Mesenchymal stem cell (in vitro differentiated cells and primary cell): ENCODE data around the gene TTC31.

ENCODE experiments used
- DNase-seq: peaks from one replicate; pipeline ENCODE4 v3.0.0-alpha.2; 2013
- H2AFZ ChIP-seq: one replicate; pipeline ENCODE4 v1.6.1; 2013; ENCODE audit warnings: low read depth, mild to moderate bottlenecking, control low read depth, inconsistent platforms, low read length, moderate library complexity
- H2AK5ac ChIP-seq: 2 replicates; pipeline ENCODE4 v1.6.1; 2013; ENCODE audit warnings: low read length, moderate library complexity, mild to moderate bottlenecking, inconsistent platforms; ENCODE audit not compliant: severe bottlenecking
- H2BK120ac ChIP-seq: one replicate; pipeline ENCODE4 v1.6.1; 2013; ENCODE audit warnings: low read depth, mild to moderate bottlenecking, inconsistent platforms, low read length, moderate library complexity
- H2BK12ac ChIP-seq, 2 experiments: one replicate each; pipeline ENCODE4 v1.6.1; 2013; ENCODE audit warnings: inconsistent platforms in 2 of 2, low read length in 2 of 2, mild to moderate bottlenecking in 2 of 2, moderate library complexity in 2 of 2, control low read depth in 1 of 2
- H2BK15ac ChIP-seq: one replicate; pipeline ENCODE4 v1.6.1; 2013; ENCODE audit warnings: mild to moderate bottlenecking, low read depth, inconsistent platforms; ENCODE audit not compliant: poor library complexity, severe bottlenecking
- H2BK5ac ChIP-seq: 2 replicates; pipeline ENCODE4 v1.6.1; 2013; ENCODE audit warnings: low read depth, mild to moderate bottlenecking, low read length, control low read depth, inconsistent platforms; ENCODE audit not compliant: poor library complexity, severe bottlenecking
- H3K14ac ChIP-seq, 2 experiments: one replicate each; pipeline ENCODE4 v1.6.1; 2013; ENCODE audit warnings: inconsistent platforms in 2 of 2, low read length in 2 of 2, control low read depth in 1 of 2, mild to moderate bottlenecking in 1 of 2, moderate library complexity in 1 of 2
- H3K18ac ChIP-seq, 2 experiments: one replicate each; pipeline ENCODE4 v1.6.1; 2013; ENCODE audit warnings: inconsistent platforms in 2 of 2, low read length in 2 of 2, control low read depth in 1 of 2, low read depth in 1 of 2, mild to moderate bottlenecking in 1 of 2
- H3K23ac ChIP-seq, 2 experiments: one replicate each; pipeline ENCODE4 v1.6.1; 2013; ENCODE audit warnings: inconsistent platforms in 2 of 2, low read length in 2 of 2, mild to moderate bottlenecking in 2 of 2, moderate library complexity in 2 of 2, control low read depth in 1 of 2
- H3K27ac ChIP-seq: 2 replicates; pipeline ENCODE4 v1.5.1; 2013; ENCODE audit warnings: mild to moderate bottlenecking, moderate library complexity, low read length, control low read depth, inconsistent platforms; ENCODE audit not compliant: poor library complexity, severe bottlenecking
- H3K27me3 ChIP-seq, 2 experiments: 2 replicates each; pipeline versions ENCODE4 v1.6.1 to v1.7.0; 2013; ENCODE audit warnings: low read length in 2 of 2, mild to moderate bottlenecking in 2 of 2, moderate library complexity in 2 of 2, control low read depth in 1 of 2, inconsistent platforms in 1 of 2; ENCODE audit not compliant: control insufficient read depth in 1 of 2, insufficient read depth in 1 of 2
- H3K36me3 ChIP-seq, 2 experiments: 2 replicates each; pipeline versions ENCODE4 v1.6.1 to v1.7.0; 2013; ENCODE audit warnings: low read length in 2 of 2, control low read depth in 1 of 2, inconsistent platforms in 1 of 2, low read depth in 1 of 2, mild to moderate bottlenecking in 1 of 2; ENCODE audit not compliant: insufficient read depth in 2 of 2, control insufficient read depth in 1 of 2
- H3K4ac ChIP-seq, 2 experiments: one replicate each; pipeline ENCODE4 v1.6.1; 2013; ENCODE audit warnings: inconsistent platforms in 2 of 2, low read length in 2 of 2, mild to moderate bottlenecking in 2 of 2, moderate library complexity in 2 of 2, control low read depth in 1 of 2, low read depth in 1 of 2
- H3K4me1 ChIP-seq: 2 replicates; pipeline ENCODE4 v1.6.1; 2013; ENCODE audit warnings: low read depth, low read length, control low read depth; ENCODE audit not compliant: control insufficient read depth, insufficient read depth
- H3K4me2 ChIP-seq: 2 replicates; pipeline ENCODE4 v1.6.1; 2013; ENCODE audit warnings: low read length, mild to moderate bottlenecking, inconsistent platforms; ENCODE audit not compliant: poor library complexity, severe bottlenecking
- H3K4me3 ChIP-seq, 2 experiments: 2 replicates each; pipeline versions ENCODE4 v1.5.1 to v1.7.0; 2013; ENCODE audit warnings: low read length in 2 of 2, mild to moderate bottlenecking in 2 of 2, control low read depth in 1 of 2, low read depth in 1 of 2; ENCODE audit not compliant: insufficient read depth in 1 of 2
- H3K79me1 ChIP-seq: replicated peaks from 2 replicates; pipeline ENCODE4 v1.6.1; 2013; ENCODE audit warnings: mild to moderate bottlenecking, control low read depth, low read length, inconsistent platforms; ENCODE audit not compliant: poor library complexity, severe bottlenecking
- H3K9ac ChIP-seq: 2 replicates; pipeline ENCODE4 v1.7.0; 2013; ENCODE audit warnings: mild to moderate bottlenecking, low read length, moderate library complexity
- H3K9me3 ChIP-seq: 2 replicates; pipeline ENCODE4 v1.7.0; 2013; ENCODE audit warnings: mild to moderate bottlenecking, low read length; ENCODE audit not compliant: control insufficient read depth
- H4K8ac ChIP-seq: one replicate; pipeline ENCODE4 v1.6.1; 2013; ENCODE audit warnings: inconsistent platforms, mild to moderate bottlenecking, low read length, moderate library complexity
- H4K91ac ChIP-seq: one replicate; pipeline ENCODE4 v1.6.1; 2013; ENCODE audit warnings: mild to moderate bottlenecking, low read length, inconsistent platforms
- WGBS: methylation state at CpG from one replicate; pipeline ENCODE4 v1.1.7; 2013; ENCODE audit warnings: mixed read lengths; 5-methylcytosine and 5-hydroxymethylcytosine counted together

The TTC31 gene

DNA sequence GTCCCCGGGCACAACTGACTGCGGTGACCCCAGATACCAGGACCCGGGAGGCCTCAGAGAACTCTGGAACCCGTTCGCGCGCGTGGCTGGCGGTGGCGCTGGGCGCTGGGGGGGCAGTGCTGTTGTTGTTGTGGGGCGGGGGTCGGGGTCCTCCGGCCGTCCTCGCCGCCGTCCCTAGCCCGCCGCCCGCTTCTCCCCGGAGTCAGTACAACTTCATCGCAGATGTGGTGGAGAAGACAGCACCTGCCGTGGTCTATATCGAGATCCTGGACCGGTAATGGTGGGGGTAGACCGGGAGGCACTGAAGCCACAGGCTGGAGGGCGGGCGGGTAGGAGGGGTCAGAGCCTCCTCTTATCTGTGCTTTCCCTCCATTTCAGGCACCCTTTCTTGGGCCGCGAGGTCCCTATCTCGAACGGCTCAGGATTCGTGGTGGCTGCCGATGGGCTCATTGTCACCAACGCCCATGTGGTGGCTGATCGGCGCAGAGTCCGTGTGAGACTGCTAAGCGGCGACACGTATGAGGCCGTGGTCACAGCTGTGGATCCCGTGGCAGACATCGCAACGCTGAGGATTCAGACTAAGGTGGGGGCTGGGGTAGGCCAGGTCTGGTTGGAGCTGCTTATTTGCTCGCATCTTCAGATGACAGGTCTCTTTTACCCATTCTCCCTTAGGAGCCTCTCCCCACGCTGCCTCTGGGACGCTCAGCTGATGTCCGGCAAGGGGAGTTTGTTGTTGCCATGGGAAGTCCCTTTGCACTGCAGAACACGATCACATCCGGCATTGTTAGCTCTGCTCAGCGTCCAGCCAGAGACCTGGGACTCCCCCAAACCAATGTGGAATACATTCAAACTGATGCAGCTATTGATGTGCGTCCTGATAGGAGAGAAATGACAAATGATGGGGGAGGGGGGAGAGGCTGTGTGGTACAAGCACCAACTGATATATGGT is 47.6 kb downstream of the TTC31 start:
- DNase-seq = peak; percentile 55
- H2AFZ ChIP-seq = peak overlapping the region; percentile 65
- peaks cover 17% of the 10 kb centered on the region for H3K4me1 ChIP-seq
- peak overlapping the region; percentile 86 for H3K4me2 ChIP-seq
- H4K91ac ChIP-seq = peak overlapping the region; percentile 47
- peak overlapping the region in 1 of 2 experiments; percentile 40 for H2BK12ac ChIP-seq
- H2AK5ac ChIP-seq = no peak overlapping the region
- H3K18ac ChIP-seq = peak overlapping the region; percentile 45 to 77
- H3K27ac ChIP-seq = no peak overlapping the region
- 18% methylated on average over 54 of the region's 54 CpGs for WGBS
- peak overlapping the region; percentile 98 for H3K9ac ChIP-seq
- peak overlapping the region in 1 of 2 experiments; percentile 71 for H3K23ac ChIP-seq
- no peaks in the 10 kb centered on the region for H3K27me3 ChIP-seq
- H3K79me1 ChIP-seq = peaks cover 29% of the 10 kb centered on the region
- peak overlapping the region in 1 of 2 experiments; percentile 82 for H3K14ac ChIP-seq
- H2BK120ac ChIP-seq = peak overlapping the region; percentile 45
- peak overlapping the region; percentile 44 for H2BK15ac ChIP-seq
- no peak overlapping the region for H2BK5ac ChIP-seq
- peak overlapping the region; percentile 78 to 97 for H3K4me3 ChIP-seq
- peak overlapping the region; percentile 56 for H4K8ac ChIP-seq
- peak overlapping the region; percentile 8 to 46 for H3K4ac ChIP-seq
- peaks cover 46 to 62% of the 10 kb centered on the region in 2 experiments for H3K36me3 ChIP-seq
- no peaks in the 10 kb centered on the region for H3K9me3 ChIP-seq

DNA sequence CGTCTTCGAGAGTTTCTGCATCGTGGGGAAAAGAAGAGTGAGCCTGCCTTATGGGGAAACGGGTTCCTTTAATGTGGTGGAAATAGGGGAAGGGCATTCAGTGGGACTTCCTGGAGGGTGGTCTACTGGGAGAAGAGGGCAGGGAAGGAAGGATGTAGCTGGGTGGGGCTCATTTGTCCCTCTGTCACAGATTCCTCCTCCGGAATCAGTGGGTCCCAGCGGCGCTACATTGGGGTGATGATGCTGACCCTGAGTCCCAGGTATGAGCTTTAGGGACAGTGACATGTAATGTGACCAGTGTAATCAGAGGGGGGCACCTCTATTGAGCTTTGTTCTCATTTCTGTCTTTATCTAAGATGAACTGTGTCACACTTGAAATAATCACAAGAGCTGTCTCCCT is 48.8 kb downstream of the TTC31 start:
- Histone ChIP-seq H3K36me3 (peaks cover 34 to 50% of the 10 kb centered on the region in 2 experiments), H4K8ac (no peak overlapping the region), H3K9ac (peak overlapping the region; percentile 98), H3K4me1 (peaks cover 17% of the 10 kb centered on the region), H3K27ac (no peak overlapping the region), H3K18ac (no peak overlapping the region), H2BK5ac (no peak overlapping the region), H2BK12ac (no peak overlapping the region), H3K4me3 (peak overlapping the region in 1 of 2 experiments; percentile 97), H2BK120ac (no peak overlapping the region), H3K9me3 (no peaks in the 10 kb centered on the region), H3K4ac (no peak overlapping the region), H3K27me3 (no peaks in the 10 kb centered on the region), H4K91ac (no peak overlapping the region), H3K14ac (no peak overlapping the region), H2AFZ (no peak overlapping the region), H2BK15ac (no peak overlapping the region), H3K4me2 (no peak overlapping the region), H2AK5ac (no peak overlapping the region), H3K79me1 (peaks cover 26% of the 10 kb centered on the region), H3K23ac (no peak overlapping the region)
- DNase-seq = no peak
- 93% methylated on average over 7 of the region's 7 CpGs for WGBS

DNA sequence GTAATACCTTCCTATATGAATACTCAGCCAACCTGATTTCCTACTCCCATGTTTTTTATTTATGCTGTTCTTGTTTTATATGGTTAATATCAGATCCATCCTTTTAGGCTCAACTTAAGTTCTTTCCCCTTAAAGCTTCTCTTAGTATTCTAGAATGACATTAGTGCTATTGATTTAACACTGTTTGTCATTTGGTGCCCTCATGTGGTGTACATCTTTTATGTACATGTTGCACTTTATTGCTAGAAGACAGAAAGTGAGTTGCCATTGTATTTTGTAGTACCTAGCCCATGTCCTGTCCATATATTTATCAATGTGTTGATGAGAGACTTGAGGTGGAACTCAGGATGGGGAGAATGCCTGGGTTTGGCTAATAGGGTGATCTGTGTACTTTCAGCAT is 49.3 kb downstream of the TTC31 start:
- Histone ChIP-seq H2AFZ (no peak overlapping the region), H3K4me2 (no peak overlapping the region), H3K79me1 (peaks cover 21% of the 10 kb centered on the region), H3K27me3 (no peaks in the 10 kb centered on the region), H2BK12ac (no peak overlapping the region), H3K18ac (no peak overlapping the region), H3K27ac (no peak overlapping the region), H3K14ac (no peak overlapping the region), H2BK5ac (no peak overlapping the region), H3K4me1 (peaks cover 17% of the 10 kb centered on the region), H3K23ac (no peak overlapping the region), H4K8ac (no peak overlapping the region), H3K9ac (peak overlapping the region; percentile 98), H2AK5ac (no peak overlapping the region), H3K36me3 (peaks cover 29 to 45% of the 10 kb centered on the region in 2 experiments), H2BK15ac (no peak overlapping the region), H4K91ac (no peak overlapping the region), H3K4me3 (no peak overlapping the region), H3K4ac (no peak overlapping the region), H2BK120ac (no peak overlapping the region), H3K9me3 (no peaks in the 10 kb centered on the region)
- peak; percentile 64 for DNase-seq

DNA sequence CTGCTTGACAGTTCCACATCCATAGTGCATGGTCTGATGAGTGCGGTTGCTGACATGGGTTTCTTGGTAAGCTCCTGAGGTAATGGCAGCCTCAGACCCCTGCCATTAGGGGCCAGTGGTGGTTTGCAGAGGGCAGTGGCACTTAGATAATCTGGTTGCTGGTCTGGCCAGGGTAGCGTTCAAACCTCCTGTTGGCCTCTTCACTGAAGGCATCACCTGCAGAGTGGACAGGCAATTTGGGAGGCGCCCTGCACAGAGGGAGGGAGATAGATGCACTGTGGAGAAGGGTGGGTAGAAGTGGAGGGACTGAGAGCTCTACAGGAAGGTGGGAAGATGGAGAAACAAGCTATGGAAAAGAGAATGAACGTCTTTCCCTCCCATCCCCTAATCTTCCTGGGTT is 50.6 kb downstream of the TTC31 start:
- Histone ChIP-seq H3K79me1 (peaks cover 16% of the 10 kb centered on the region), H3K27ac (no peak overlapping the region)
- 96% methylated on average over 4 of the region's 4 CpGs for WGBS

More for the DNA sequence above, 50.6 kb downstream of the TTC31 start:
- no peak overlapping the region for H2BK120ac ChIP-seq
- no peak overlapping the region for H3K4me2 ChIP-seq
- no peak overlapping the region for H4K91ac ChIP-seq
- no peak overlapping the region for H2BK12ac ChIP-seq
- H2BK5ac ChIP-seq = no peak overlapping the region
- no peak overlapping the region for H2AFZ ChIP-seq
- H2BK15ac ChIP-seq = no peak overlapping the region
- no peak for DNase-seq
- no peak overlapping the region for H4K8ac ChIP-seq
- H3K4me3 ChIP-seq = no peak overlapping the region
- H3K14ac ChIP-seq = no peak overlapping the region
- H3K4me1 ChIP-seq = peaks cover 9% of the 10 kb centered on the region
- H3K36me3 ChIP-seq = peaks cover 19 to 33% of the 10 kb centered on the region in 2 experiments
- H3K9me3 ChIP-seq = no peaks in the 10 kb centered on the region
- no peak overlapping the region for H2AK5ac ChIP-seq
- no peak overlapping the region for H3K4ac ChIP-seq
- no peak overlapping the region for H3K18ac ChIP-seq
- no peak overlapping the region for H3K9ac ChIP-seq
- no peak overlapping the region for H3K23ac ChIP-seq
- peaks cover 0 to 4% of the 10 kb centered on the region in 2 experiments for H3K27me3 ChIP-seq
